ACC112 (cell line): Measurements from ENCODE around the gene FBN1.

Experiments
- H2AFZ ChIP-seq: fragments of 200-600 bp; sonication (generic); one replicate; pipeline ENCODE4 v1.6.0; 2017; ENCODE audit warnings: antibody characterized with exemption, low read length; ENCODE audit not compliant: unreplicated experiment
- H3K27ac ChIP-seq: fragments of 200-600 bp; sonication (generic); 2 replicates; pipeline ENCODE4 v1.5.1; 2014; ENCODE audit warnings: low read depth, mild to moderate bottlenecking, antibody characterized with exemption, low read length, moderate library complexity
- H3K27me3 ChIP-seq: fragments of 200-600 bp; sonication (generic); 2 replicates; pipeline ENCODE4 v1.6.1; 2014; ENCODE audit warnings: mild to moderate bottlenecking, antibody characterized with exemption, low read length, moderate library complexity, mixed read lengths; ENCODE audit not compliant: insufficient read depth
- H3K36me3 ChIP-seq: fragments of 200-600 bp; sonication (generic); 2 replicates; pipeline ENCODE4 v1.6.1; 2016; ENCODE audit warnings: mild to moderate bottlenecking, antibody characterized with exemption, low read length, moderate library complexity, mixed read lengths; ENCODE audit not compliant: insufficient read depth
- H3K4me1 ChIP-seq: fragments of 200-600 bp; sonication (generic); one replicate; pipeline ENCODE4 v1.6.1; 2016; ENCODE audit warnings: low read length, mixed read lengths; ENCODE audit not compliant: insufficient read depth, unreplicated experiment, control insufficient read depth
- H3K4me3 ChIP-seq: fragments of 200-600 bp; sonication (generic); 2 replicates; pipeline ENCODE4 v1.5.1; 2014; ENCODE audit warnings: mild to moderate bottlenecking, low read depth, low read length
- H3K79me2 ChIP-seq: fragments of 200-600 bp; sonication (generic); one replicate; pipeline ENCODE4 v1.6.0; 2016; ENCODE audit warnings: low read length; ENCODE audit not compliant: control insufficient read depth, unreplicated experiment, insufficient read depth

The FBN1 gene

GRCh38 chr15:48380198-48380597 is 265.3 kb downstream of the FBN1 start:
- Histone ChIP-seq H3K36me3 (no peaks in the 10 kb centered on the region), H3K27ac (no peak overlapping the region)

DNA sequence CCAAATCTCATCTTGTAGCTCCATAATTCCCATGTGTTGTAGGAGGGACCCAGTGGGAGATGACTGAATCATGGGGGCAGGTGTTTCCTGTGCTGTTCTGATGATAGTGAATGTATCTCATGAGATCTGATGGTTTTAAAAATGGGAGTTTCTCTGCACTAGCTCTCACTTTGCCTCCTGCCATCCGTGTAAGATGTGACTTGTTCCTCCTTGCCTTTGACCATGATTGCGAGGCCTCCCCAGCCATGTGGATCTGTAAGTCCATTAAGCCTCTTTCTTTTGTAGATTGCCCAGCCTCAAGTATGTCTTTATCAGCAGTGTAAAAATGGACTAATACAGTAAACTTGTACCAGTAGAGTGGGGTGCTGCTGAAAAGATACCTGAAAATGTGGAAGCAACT is 269.7 kb downstream of the FBN1 start:
- Histone ChIP-seq H3K27ac (no peak overlapping the region), H3K36me3 (no peaks in the 10 kb centered on the region), H3K79me2 (no peaks in the 10 kb centered on the region), H3K4me3 (no peak overlapping the region), H3K4me1 (peaks cover 20% of the 10 kb centered on the region), H3K27me3 (no peaks in the 10 kb centered on the region), H2AFZ (no peak overlapping the region)

More at GRCh38 chr15:48380198-48380597, 265.3 kb downstream of the FBN1 start:
- Histone ChIP-seq H3K4me3 (no peak overlapping the region), H3K4me1 (peaks cover 14% of the 10 kb centered on the region), H2AFZ (no peak overlapping the region), H3K27me3 (no peaks in the 10 kb centered on the region), H3K79me2 (no peaks in the 10 kb centered on the region)

DNA sequence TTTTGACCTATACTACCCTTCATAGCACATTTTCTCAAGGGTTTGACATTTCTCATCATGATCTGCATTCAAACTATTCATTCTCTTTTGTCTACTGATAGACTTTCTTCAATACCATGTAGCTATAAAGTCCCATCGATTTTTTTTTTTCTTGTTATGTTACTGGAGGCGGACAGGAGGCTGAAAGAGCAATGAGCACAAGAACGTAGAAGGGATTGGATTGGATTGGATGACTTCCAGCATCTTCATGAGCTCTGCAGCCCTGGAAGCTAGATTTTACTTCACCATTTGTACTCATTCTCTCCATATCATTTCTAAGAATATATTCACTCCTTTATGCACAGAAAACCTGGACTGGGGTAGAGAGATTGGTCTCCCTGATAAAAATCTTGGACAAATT is 271.0 kb downstream of the FBN1 start:
- peak overlapping the region; percentile 59 for H3K4me3 ChIP-seq
- H3K79me2 ChIP-seq, result no peaks in the 10 kb centered on the region
- H3K4me1 ChIP-seq, result peaks cover 27% of the 10 kb centered on the region
- H3K27me3 ChIP-seq, result no peaks in the 10 kb centered on the region
- H2AFZ ChIP-seq, result peak overlapping the region; percentile 66
- H3K36me3 ChIP-seq, result no peaks in the 10 kb centered on the region
- peak overlapping the region; percentile 74 for H3K27ac ChIP-seq

- H3K27me3 ChIP-seq, result no peaks in the 10 kb centered on the region
- H3K79me2 ChIP-seq, result no peaks in the 10 kb centered on the region
- H3K36me3 ChIP-seq, result no peaks in the 10 kb centered on the region
- peak overlapping the region; percentile 66 for H2AFZ ChIP-seq
- peak overlapping the region; percentile 59 for H3K4me3 ChIP-seq
- peak overlapping the region; percentile 74 for H3K27ac ChIP-seq
- H3K4me1 ChIP-seq, result peaks cover 27% of the 10 kb centered on the region
Observed at GRCh38 chr15:48373821-48374451, 271.6 kb downstream of the FBN1 start.

- Histone ChIP-seq H3K27me3 (no peaks in the 10 kb centered on the region), H3K36me3 (no peaks in the 10 kb centered on the region), H3K79me2 (no peaks in the 10 kb centered on the region), H3K27ac (no peak overlapping the region), H3K4me3 (no peak overlapping the region), H2AFZ (no peak overlapping the region), H3K4me1 (peaks cover 27% of the 10 kb centered on the region)
Observed at GRCh38 chr15:48371961-48372360, 273.5 kb downstream of the FBN1 start.

DNA sequence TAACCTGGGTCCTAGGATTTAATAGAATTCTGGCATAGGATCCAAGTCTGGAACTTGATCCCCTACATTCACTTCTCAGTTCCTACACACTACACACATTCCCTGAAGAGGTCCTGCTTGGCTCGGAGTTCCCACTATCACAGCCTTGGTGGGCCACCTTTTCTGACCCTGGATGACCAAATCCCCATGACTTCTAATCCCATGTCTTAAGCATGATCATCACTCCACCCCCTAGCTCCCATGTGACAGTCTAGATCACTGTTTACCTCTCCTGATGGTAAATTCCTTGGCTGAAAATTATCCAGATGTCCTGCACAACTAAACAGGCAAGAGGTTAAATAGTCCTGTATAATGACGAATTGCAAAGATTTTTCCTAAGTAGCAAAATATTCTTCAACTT is 274.0 kb downstream of the FBN1 start:
- H3K27me3 ChIP-seq, result no peaks in the 10 kb centered on the region
- no peaks in the 10 kb centered on the region for H3K36me3 ChIP-seq
- no peaks in the 10 kb centered on the region for H3K79me2 ChIP-seq
- H3K4me1 ChIP-seq, result peaks cover 27% of the 10 kb centered on the region
- no peak overlapping the region for H2AFZ ChIP-seq
- H3K27ac ChIP-seq, result no peak overlapping the region
- H3K4me3 ChIP-seq, result no peak overlapping the region

DNA sequence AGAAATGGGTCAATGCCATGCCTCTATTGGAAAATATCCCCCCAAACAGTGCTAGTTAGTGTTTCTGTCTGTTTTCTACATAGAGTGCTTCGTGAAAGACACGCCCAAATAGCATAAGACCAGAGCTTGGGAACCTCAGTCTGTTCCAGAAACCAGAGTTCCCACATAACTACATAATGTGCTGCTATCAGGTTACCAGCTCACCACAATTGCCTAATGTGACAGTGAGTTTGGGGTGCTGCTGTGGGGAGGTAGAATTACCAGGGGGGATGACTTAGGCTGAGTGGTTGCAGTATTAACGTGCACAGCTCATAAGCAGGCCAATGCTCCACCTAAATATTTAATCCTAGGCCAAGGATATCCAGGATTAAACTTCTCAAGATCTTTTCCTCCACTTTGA is 275.0 kb downstream of the FBN1 start:
- Histone ChIP-seq H2AFZ (peak overlapping the region; percentile 73), H3K79me2 (no peaks in the 10 kb centered on the region), H3K4me1 (peaks cover 27% of the 10 kb centered on the region)

GRCh38 chr15:48367483-48367882 is 278.0 kb downstream of the FBN1 start:
- H3K4me3 ChIP-seq, result no peak overlapping the region
- no peaks in the 10 kb centered on the region for H3K36me3 ChIP-seq
- H3K27me3 ChIP-seq, result no peaks in the 10 kb centered on the region
- no peak overlapping the region for H3K27ac ChIP-seq
- no peak overlapping the region for H2AFZ ChIP-seq
- no peaks in the 10 kb centered on the region for H3K79me2 ChIP-seq
- peaks cover 12% of the 10 kb centered on the region for H3K4me1 ChIP-seq

More for the DNA sequence above, 275.0 kb downstream of the FBN1 start:
- peak overlapping the region; percentile 69; the same call in 1 of the 2 replicates for H3K27ac ChIP-seq
- H3K27me3 ChIP-seq, result no peaks in the 10 kb centered on the region
- H3K4me3 ChIP-seq, result no peak overlapping the region
- no peaks in the 10 kb centered on the region for H3K36me3 ChIP-seq

DNA sequence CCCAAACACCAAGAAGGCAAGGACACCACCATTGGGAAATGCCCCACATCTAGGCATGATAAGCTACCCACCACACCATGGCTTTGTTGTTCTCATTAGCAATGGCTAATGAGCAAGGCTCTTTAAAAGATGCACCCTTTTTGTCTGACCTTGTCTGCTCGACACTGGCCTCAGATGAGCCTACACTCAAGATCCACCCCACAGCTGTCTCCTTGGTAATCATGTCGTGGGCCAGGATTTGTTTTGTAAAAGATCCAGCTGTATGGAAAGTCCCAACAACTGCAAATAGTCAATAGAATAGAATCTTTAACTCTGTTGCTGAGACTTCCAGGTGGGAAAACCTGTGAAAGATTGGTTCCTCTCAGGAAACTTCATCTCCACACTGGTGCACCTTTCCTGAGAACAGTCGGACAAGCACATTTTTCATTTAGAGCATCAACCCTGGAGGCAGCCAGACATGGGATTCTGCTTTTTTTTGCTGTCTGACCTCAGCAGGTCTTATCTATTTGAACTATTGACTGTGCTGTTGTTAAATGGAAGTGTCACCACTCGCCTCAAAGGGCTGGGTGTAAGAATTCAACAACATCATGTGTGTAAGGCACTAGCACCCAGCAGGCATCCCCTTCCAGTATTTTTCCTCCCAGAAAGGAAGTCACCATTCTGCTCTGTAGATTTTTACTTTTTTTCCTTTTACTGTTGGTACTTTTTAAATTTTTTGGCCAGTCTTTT is 278.8 kb downstream of the FBN1 start:
- H3K27me3 ChIP-seq, result no peaks in the 10 kb centered on the region
- H3K4me3 ChIP-seq, result no peak overlapping the region
- H3K27ac ChIP-seq, result no peak overlapping the region
- no peak overlapping the region for H2AFZ ChIP-seq
- H3K4me1 ChIP-seq, result peaks cover 12% of the 10 kb centered on the region
- no peaks in the 10 kb centered on the region for H3K79me2 ChIP-seq
- H3K36me3 ChIP-seq, result no peaks in the 10 kb centered on the region

GRCh38 chr15:48365575-48365974 is 279.9 kb downstream of the FBN1 start:
- Histone ChIP-seq H3K27me3 (no peaks in the 10 kb centered on the region), H3K4me3 (no peak overlapping the region), H2AFZ (no peak overlapping the region), H3K79me2 (no peaks in the 10 kb centered on the region), H3K4me1 (peaks cover 9% of the 10 kb centered on the region), H3K36me3 (no peaks in the 10 kb centered on the region), H3K27ac (no peak overlapping the region)

DNA sequence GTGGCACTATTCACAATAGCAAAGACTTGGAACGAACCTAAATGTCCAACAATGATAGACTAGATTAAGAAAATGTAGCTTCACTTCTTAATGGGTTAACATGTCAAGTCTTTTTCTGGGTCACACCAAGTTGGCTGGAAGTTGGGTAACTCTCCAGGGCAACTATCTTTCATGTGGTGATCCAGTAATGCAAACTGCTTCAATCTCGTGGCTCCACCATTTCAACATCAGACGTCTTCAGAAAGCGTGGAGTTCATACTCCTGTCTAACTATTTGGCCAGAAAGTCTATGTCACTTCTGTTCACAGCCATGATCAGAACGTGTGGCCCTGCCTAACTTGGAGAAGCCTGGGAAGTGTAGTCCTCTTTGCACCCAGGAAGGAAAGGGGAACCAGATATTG is 282.0 kb downstream of the FBN1 start:
- no peak overlapping the region for H3K27ac ChIP-seq
- H3K27me3 ChIP-seq, result no peaks in the 10 kb centered on the region
- H3K36me3 ChIP-seq, result no peaks in the 10 kb centered on the region
- no peaks in the 10 kb centered on the region for H3K79me2 ChIP-seq
- H3K4me1 ChIP-seq, result peaks cover 15% of the 10 kb centered on the region
- H2AFZ ChIP-seq, result no peak overlapping the region
- H3K4me3 ChIP-seq, result no peak overlapping the region
